HG03378 (cell line): ENCODE data around the gene CCNDBP1.
"Not testable (repeated sequence)": the region's sequence is repeated elsewhere in the genome, so short reads cannot be mapped to it uniquely, and the experiment has no call there.

Experiments used
- ATAC-seq: cut with Tn5 transposase; IDR thresholded peaks from one replicate; pipeline ENCODE4 v1.9.1; 2021; ENCODE audit warnings: mild to moderate bottlenecking, moderate library complexity; ENCODE audit not compliant: unreplicated experiment

Gene CCNDBP1

GRCh38 chr15:43190178-43190577 is 5.0 kb downstream of the CCNDBP1 start:
- ATAC-seq = no peak

- no peak for ATAC-seq
Measured at GRCh38 chr15:43193710-43194109, 8.5 kb downstream of the CCNDBP1 start.

- ATAC-seq = no peak
Measured at GRCh38 chr15:43194795-43195194, 9.6 kb downstream of the CCNDBP1 start.

GRCh38 chr15:43196760-43197548 is 11.8 kb downstream of the CCNDBP1 start:
- no peak for ATAC-seq

GRCh38 chr15:43197773-43198172 is 12.6 kb downstream of the CCNDBP1 start:
- not testable (repeated sequence) for ATAC-seq

- not testable (repeated sequence) for ATAC-seq
Measured at GRCh38 chr15:43198556-43198955, 13.4 kb downstream of the CCNDBP1 start.

GRCh38 chr15:43198992-43199391 is 13.8 kb downstream of the CCNDBP1 start:
- ATAC-seq = no peak

- ATAC-seq = no peak
Measured at GRCh38 chr15:43199945-43200488, 14.8 kb downstream of the CCNDBP1 start.

- ATAC-seq = no peak
Measured at GRCh38 chr15:43204016-43204901, 19.1 kb downstream of the CCNDBP1 start.

- no peak for ATAC-seq
Measured at GRCh38 chr15:43206054-43206453, 20.9 kb downstream of the CCNDBP1 start.

- no peak for ATAC-seq
Measured at GRCh38 chr15:43207024-43207423, 21.8 kb downstream of the CCNDBP1 start.

GRCh38 chr15:43208052-43209002 is 23.1 kb downstream of the CCNDBP1 start:
- no peak for ATAC-seq

GRCh38 chr15:43209059-43209824 is 24.0 kb downstream of the CCNDBP1 start:
- ATAC-seq = no peak

- ATAC-seq = no peak
Measured at GRCh38 chr15:43210172-43210745, 25.1 kb downstream of the CCNDBP1 start.

- ATAC-seq = no peak
Measured at GRCh38 chr15:43210807-43211206, 25.6 kb downstream of the CCNDBP1 start.

- no peak for ATAC-seq
Measured at GRCh38 chr15:43211224-43211735, 26.1 kb downstream of the CCNDBP1 start.

- ATAC-seq = no peak
Measured at GRCh38 chr15:43212299-43212698, 27.1 kb downstream of the CCNDBP1 start.

- ATAC-seq = no peak
Measured at GRCh38 chr15:43212951-43213350, 27.7 kb downstream of the CCNDBP1 start.

- ATAC-seq = no peak
Measured at GRCh38 chr15:43213466-43213865, 28.3 kb downstream of the CCNDBP1 start.
